ENCODE results near the gene TNFRSF21. TPM values are rescaled to one million over a fixed set of nuclear protein-coding genes. Genes with fewer than 3 reads are reported as not detected.
A peak's percentile ranks its signal among the peaks of the same experiment; 100 is the strongest.

Gene TNFRSF21
- total and polyA plus RNA-seq, 2 of the 8 experiments (the other 6 are each of a cell fraction or from before 2014, with no cell fraction given) = 16.4 to 52.7 TPM

DNA sequence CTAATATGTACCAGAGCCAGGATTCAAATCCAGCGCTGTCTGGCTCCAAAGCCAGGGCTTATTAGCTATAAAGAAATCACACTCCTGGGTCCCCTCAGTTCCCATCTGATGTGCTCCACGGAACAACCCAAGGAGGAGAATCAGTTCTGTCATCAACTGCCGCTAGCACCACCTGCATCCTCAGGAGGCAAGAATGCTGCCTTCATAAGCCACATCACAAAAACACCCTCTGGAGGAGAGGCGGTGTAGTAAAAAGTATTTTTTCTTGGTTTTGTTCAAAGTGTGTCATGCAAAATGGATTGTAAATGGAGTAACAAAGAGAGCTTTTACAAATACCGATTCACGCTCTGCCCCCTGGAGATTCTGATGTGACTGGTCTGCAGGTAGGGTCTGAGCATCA is 57.1 kb downstream of the TNFRSF21 start:
- H4K8ac ChIP-seq (ENCODE audit: extremely low read depth, insufficient read depth, low read length) = no peak overlapping the region
- no peaks in the 10 kb centered on the region for H3K23me2 ChIP-seq (ENCODE audit: low read depth, low read length)
- H3K4ac ChIP-seq (replicated peaks; ENCODE audit: insufficient read length, low read depth, low read length) = no peak overlapping the region
- no peaks in the 10 kb centered on the region for H3K27me3 ChIP-seq (replicated peaks in 1 of 4; ENCODE audit: control insufficient read depth in 3 of 4, extremely low read depth in 1 of 4, insufficient read depth in 3 of 4, low read length in 3 of 4)
- no peak overlapping the region for H2BK120ac ChIP-seq (replicated peaks; ENCODE audit: low read depth, low read length)
- no peak overlapping the region for H3K27ac ChIP-seq (ENCODE audit: low read depth, low read length)
- no peak overlapping the region for H3K4me3 ChIP-seq (ENCODE audit: extremely low read depth in 1 of 4, insufficient read depth in 2 of 4, low read depth in 3 of 4, low read length in 4 of 4)
- no peak overlapping the region for H2AFZ ChIP-seq (ENCODE audit: low read length)
- H4K5ac ChIP-seq (ENCODE audit: insufficient read length, low read depth, low read length) = no peak overlapping the region
- no peaks in the 10 kb centered on the region; the same call in 1 of the 2 replicates for H3K79me1 ChIP-seq (ENCODE audit: low read depth, low read length)
- no peaks in the 10 kb centered on the region for H3K9me3 ChIP-seq (ENCODE audit: insufficient read depth in 2 of 2, low read depth in 1 of 2, low read length in 1 of 2)
- H2BK20ac ChIP-seq (ENCODE audit: low read length) = no peak overlapping the region
- no peak for DNase-seq (ENCODE audit: low read depth in 1 of 2, low spot score in 2 of 2)
- no peak for FAIRE-seq
- no peak overlapping the region for H3K56ac ChIP-seq (replicated peaks; ENCODE audit: insufficient read length, low read depth, low read length)
- no peak overlapping the region for H3K9ac ChIP-seq (replicated peaks in 1 of 4; ENCODE audit: extremely low read depth in 1 of 4, low read depth in 3 of 4, low read length in 3 of 4)
- peaks cover 3 to 4% of the 10 kb centered on the region in 2 experiments for H4K20me1 ChIP-seq (replicated peaks in 1 of 2; ENCODE audit: control insufficient read depth in 1 of 2, insufficient read depth in 2 of 2, low read length in 2 of 2)
- H2AK5ac ChIP-seq (ENCODE audit: low read depth, low read length) = no peak overlapping the region
- no peak overlapping the region for H2BK15ac ChIP-seq (ENCODE audit: low read length)
- peaks cover 4 to 20% of the 10 kb centered on the region in 2 experiments; a peak in 3 of 4 replicates for H3K79me2 ChIP-seq (ENCODE audit: control insufficient read depth in 1 of 2, insufficient read depth in 2 of 2, low read length in 2 of 2)
- no peak overlapping the region for H3K14ac ChIP-seq (ENCODE audit: insufficient read length)
- WGBS, 2 experiments (ENCODE audit: extremely low coverage in 1 of 2, insufficient coverage in 1 of 2, insufficient read length in 1 of 2, insufficient replicate concordance in 2 of 2, low coverage in 1 of 2, low lambda C conversion rate in 2 of 2, missing lambda C conversion rate in 1 of 2) = 85% methylated on average over 6 of the region's 6 CpGs; no CpG with 5 or more reads in 1 of the 2 experiments
- peaks cover 0 to under 1% (median 0%) of the 10 kb centered on the region in 4 experiments; a peak in 1 of 7 replicates for H3K4me1 ChIP-seq (replicated peaks in 1 of 4; ENCODE audit: control insufficient read depth in 3 of 4, insufficient read depth in 4 of 4, low read length in 3 of 4)
- no peak overlapping the region for H3K18ac ChIP-seq (ENCODE audit: extremely low read depth, low read length)
- H2BK5ac ChIP-seq (ENCODE audit: low read depth, low read length) = no peak overlapping the region
- no peak overlapping the region for H4K91ac ChIP-seq (replicated peaks; ENCODE audit: insufficient read length, low read length)
- no peak overlapping the region for H2BK12ac ChIP-seq (ENCODE audit: low read depth, low read length)
- H3K4me2 ChIP-seq (ENCODE audit: insufficient read depth in 1 of 2, low read depth in 2 of 2, low read length in 2 of 2) = no peak overlapping the region
- POLR2A ChIA-PET (ENCODE audit: partially characterized antibody) = no interaction called here
- TF ChIP-seq CBX8 (IDR thresholded peaks at IDR 0.05; ENCODE audit: borderline replicate concordance, low read depth, low read length) (no peak), POLR2A (IDR thresholded peaks at IDR 0.05; ENCODE audit: control extremely low read depth in 1 of 2, low read depth in 2 of 2, low read length in 2 of 2) (no peak), RAD21 (IDR thresholded peaks at IDR 0.05 in 1 of 2, conservative IDR thresholded peaks at IDR 0.05 in 1 of 2; ENCODE audit: low read depth in 2 of 2, low read length in 2 of 2) (peak in 1 of 2 experiments; percentile 21; a peak in 2 of 4 replicates), SIX5 (IDR thresholded peaks at IDR 0.05; ENCODE audit: low read depth, low read length) (no peak)
- CTCF ChIA-PET (ENCODE audit: partially characterized antibody) = interaction anchor here (0.7 to 1.6 kb wide), 6 partner anchors 10 to 174 kb away, joined by 3 to 5 read pairs (median 3); no protein-coding TSS in a partner anchor
- H3K36me3 ChIP-seq (ENCODE audit: control insufficient read depth in 2 of 4, insufficient read depth in 4 of 4, low read length in 3 of 4) = peaks cover 0 to 25% (median 11%) of the 10 kb centered on the region in 4 experiments; a peak in 4 of 8 replicates
- no peak overlapping the region for H3K23ac ChIP-seq (ENCODE audit: insufficient read length)
